ENCODE results near the gene RMDN2. TPM values are rescaled to one million over a fixed set of nuclear protein-coding genes. Genes with fewer than 3 reads are reported as not detected.
"Not testable (repeated sequence)": the region's sequence is repeated elsewhere in the genome, so short reads cannot be mapped to it uniquely, and the experiment has no call there.

The RMDN2 gene
- total RNA-seq, 2 donors from 2014 or later: 1.8 to 3.4 TPM

GRCh38 chr2:37923308-37924055 is 1.6 kb upstream of the RMDN2 start:
- peaks cover 20% of the 10 kb centered on the region for H3K27me3 Mint-ChIP-seq
- ATAC-seq: no peak

GRCh38 chr2:37926635-37927034 is 1.5 kb downstream of the RMDN2 start:
- peaks cover 3% of the 10 kb centered on the region for H3K36me3 Mint-ChIP-seq (ENCODE audit: low read depth)
- H3K27ac Mint-ChIP-seq: no peak overlapping the region
- no peak for DNase-seq
- peaks cover 18% of the 10 kb centered on the region for H3K4me1 Mint-ChIP-seq
- no peak overlapping the region for H3K4me3 Mint-ChIP-seq
- ATAC-seq: no peak
- H3K9me3 ChIP-seq (ENCODE audit: control insufficient read depth, low read length, poor library complexity, severe bottlenecking): no peaks in the 10 kb centered on the region
- peaks cover 8% of the 10 kb centered on the region for H3K27me3 Mint-ChIP-seq

More at GRCh38 chr2:37923308-37924055, 1.6 kb upstream of the RMDN2 start:
- Mint-ChIP-seq H3K4me1 (peaks cover 19% of the 10 kb centered on the region), H3K4me3 (peak overlapping the region; percentile 99), H3K36me3 (ENCODE audit: low read depth) (peaks cover 3% of the 10 kb centered on the region), H3K27ac (no peak overlapping the region)
- H3K9me3 ChIP-seq (ENCODE audit: control insufficient read depth, low read length, poor library complexity, severe bottlenecking): no peaks in the 10 kb centered on the region
- DNase-seq: no peak

- H3K27ac Mint-ChIP-seq: no peak overlapping the region
- ATAC-seq (no peak), DNase-seq (no peak)
- peaks cover 3% of the 10 kb centered on the region for H3K36me3 Mint-ChIP-seq (ENCODE audit: low read depth)
- H3K4me3 Mint-ChIP-seq: no peak overlapping the region
- no peaks in the 10 kb centered on the region for H3K9me3 ChIP-seq (ENCODE audit: control insufficient read depth, low read length, poor library complexity, severe bottlenecking)
- peaks cover 14% of the 10 kb centered on the region for H3K4me1 Mint-ChIP-seq
- no peaks in the 10 kb centered on the region for H3K27me3 Mint-ChIP-seq
Observed at GRCh38 chr2:37928377-37928776, 3.3 kb downstream of the RMDN2 start.

GRCh38 chr2:37930392-37930791 is 5.3 kb downstream of the RMDN2 start:
- not testable (repeated sequence) for H3K27ac Mint-ChIP-seq; H3K4me3 Mint-ChIP-seq; H3K36me3 Mint-ChIP-seq (ENCODE audit: low read depth); ATAC-seq; H3K9me3 ChIP-seq (ENCODE audit: control insufficient read depth, low read length, poor library complexity, severe bottlenecking); DNase-seq; H3K27me3 Mint-ChIP-seq
- H3K4me1 Mint-ChIP-seq: peaks cover 12% of the 10 kb centered on the region

- not testable (repeated sequence) for H3K9me3 ChIP-seq (ENCODE audit: control insufficient read depth, low read length, poor library complexity, severe bottlenecking); H3K36me3 Mint-ChIP-seq (ENCODE audit: low read depth); H3K27ac Mint-ChIP-seq; DNase-seq; H3K27me3 Mint-ChIP-seq; H3K4me3 Mint-ChIP-seq; ATAC-seq
- H3K4me1 Mint-ChIP-seq: peaks cover 24% of the 10 kb centered on the region
Observed at GRCh38 chr2:37932873-37933272, 7.8 kb downstream of the RMDN2 start.

- peak; percentile 23 for ATAC-seq
- peaks cover 18% of the 10 kb centered on the region for H3K4me1 Mint-ChIP-seq
- no peaks in the 10 kb centered on the region for H3K36me3 Mint-ChIP-seq (ENCODE audit: low read depth)
- no peaks in the 10 kb centered on the region for H3K27me3 Mint-ChIP-seq
- H3K27ac Mint-ChIP-seq: peak overlapping the region; percentile 39
- H3K9me3 ChIP-seq (ENCODE audit: control insufficient read depth, low read length, poor library complexity, severe bottlenecking): no peaks in the 10 kb centered on the region
- peak overlapping the region; percentile 70 for H3K4me3 Mint-ChIP-seq
- DNase-seq: no peak
Observed at GRCh38 chr2:37934591-37935513, 9.8 kb downstream of the RMDN2 start.

GRCh38 chr2:37937568-37937967 is 12.5 kb downstream of the RMDN2 start:
- H3K27ac Mint-ChIP-seq; ATAC-seq; H3K4me3 Mint-ChIP-seq; H3K9me3 ChIP-seq (ENCODE audit: control insufficient read depth, low read length, poor library complexity, severe bottlenecking); H3K27me3 Mint-ChIP-seq; DNase-seq; H3K36me3 Mint-ChIP-seq (ENCODE audit: low read depth): not testable (repeated sequence)
- peaks cover 18% of the 10 kb centered on the region for H3K4me1 Mint-ChIP-seq

- H3K4me1 Mint-ChIP-seq; H3K4me3 Mint-ChIP-seq; H3K9me3 ChIP-seq (ENCODE audit: control insufficient read depth, low read length, poor library complexity, severe bottlenecking); H3K27me3 Mint-ChIP-seq; H3K27ac Mint-ChIP-seq; ATAC-seq; DNase-seq; H3K36me3 Mint-ChIP-seq (ENCODE audit: low read depth): not testable (repeated sequence)
Observed at GRCh38 chr2:37941267-37941666, 16.2 kb downstream of the RMDN2 start.

- Mint-ChIP-seq H3K4me3 (no peak overlapping the region), H3K27ac (no peak overlapping the region), H3K4me1 (peaks cover 4% of the 10 kb centered on the region), H3K27me3 (no peaks in the 10 kb centered on the region), H3K36me3 (ENCODE audit: low read depth) (peaks cover 4% of the 10 kb centered on the region)
- DNase-seq (no peak), ATAC-seq (no peak)
- H3K9me3 ChIP-seq (ENCODE audit: control insufficient read depth, low read length, poor library complexity, severe bottlenecking): no peaks in the 10 kb centered on the region
Observed at GRCh38 chr2:37944268-37944667, 19.2 kb downstream of the RMDN2 start.

- ATAC-seq (no peak), DNase-seq (no peak)
- H3K27me3 Mint-ChIP-seq: no peaks in the 10 kb centered on the region
- peaks cover 4% of the 10 kb centered on the region for H3K4me1 Mint-ChIP-seq
- H3K36me3 Mint-ChIP-seq (ENCODE audit: low read depth): no peaks in the 10 kb centered on the region
- no peaks in the 10 kb centered on the region for H3K9me3 ChIP-seq (ENCODE audit: control insufficient read depth, low read length, poor library complexity, severe bottlenecking)
- no peak overlapping the region for H3K27ac Mint-ChIP-seq
- no peak overlapping the region for H3K4me3 Mint-ChIP-seq
Observed at GRCh38 chr2:37947306-37947705, 22.2 kb downstream of the RMDN2 start.

GRCh38 chr2:37962018-37962739 is 37.1 kb downstream of the RMDN2 start:
- H3K36me3 Mint-ChIP-seq (ENCODE audit: low read depth); ATAC-seq; H3K4me1 Mint-ChIP-seq: not testable (repeated sequence)

GRCh38 chr2:37962740-37963121 is 37.6 kb downstream of the RMDN2 start:
- not testable (repeated sequence) for DNase-seq; H3K36me3 Mint-ChIP-seq (ENCODE audit: low read depth); H3K9me3 ChIP-seq (ENCODE audit: control insufficient read depth, low read length, poor library complexity, severe bottlenecking); H3K4me3 Mint-ChIP-seq; ATAC-seq; H3K27me3 Mint-ChIP-seq; H3K27ac Mint-ChIP-seq; H3K4me1 Mint-ChIP-seq

More at GRCh38 chr2:37962018-37962739, 37.1 kb downstream of the RMDN2 start:
- not testable (repeated sequence) for H3K27me3 Mint-ChIP-seq; DNase-seq; H3K9me3 ChIP-seq (ENCODE audit: control insufficient read depth, low read length, poor library complexity, severe bottlenecking); H3K4me3 Mint-ChIP-seq; H3K27ac Mint-ChIP-seq

GRCh38 chr2:37963901-37964300 is 38.8 kb downstream of the RMDN2 start:
- not testable (repeated sequence) for DNase-seq; ATAC-seq; H3K4me1 Mint-ChIP-seq; H3K4me3 Mint-ChIP-seq; H3K27ac Mint-ChIP-seq; H3K36me3 Mint-ChIP-seq (ENCODE audit: low read depth); H3K9me3 ChIP-seq (ENCODE audit: control insufficient read depth, low read length, poor library complexity, severe bottlenecking); H3K27me3 Mint-ChIP-seq

Measured in T-helper 17 cell (primary cell).